GM18499 (cell line): ENCODE measurements around the gene RHAG.

Experiments used
- ATAC-seq: cut with Tn5 transposase; IDR thresholded peaks from one replicate; pipeline ENCODE4 v1.9.1; 2021; ENCODE audit warnings: moderate number of reproducible peaks; ENCODE audit not compliant: insufficient read depth, unreplicated experiment

Gene RHAG

GRCh38 chr6:49570474-49571079 is 66.1 kb downstream of the RHAG start:
- ATAC-seq: no peak

DNA sequence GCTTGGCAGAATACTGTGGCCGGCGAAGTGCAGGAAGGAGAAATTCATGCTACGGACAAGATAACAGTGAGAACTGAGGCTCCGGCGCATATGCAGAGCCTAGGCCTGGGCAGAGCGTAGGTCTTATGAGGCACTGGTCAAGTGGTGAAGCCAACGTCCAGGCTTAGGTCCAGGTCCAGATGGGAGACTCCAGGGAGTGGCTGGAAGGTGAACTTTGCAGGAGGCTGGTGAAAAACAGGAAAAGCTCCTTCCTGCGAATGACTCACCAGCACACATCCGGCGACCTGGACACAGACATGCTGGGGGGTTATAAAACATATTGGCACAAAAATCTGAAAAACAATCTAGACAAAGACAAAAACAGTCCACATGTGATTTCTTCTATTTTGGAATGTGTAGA is 70.8 kb downstream of the RHAG start:
- ATAC-seq: no peak

DNA sequence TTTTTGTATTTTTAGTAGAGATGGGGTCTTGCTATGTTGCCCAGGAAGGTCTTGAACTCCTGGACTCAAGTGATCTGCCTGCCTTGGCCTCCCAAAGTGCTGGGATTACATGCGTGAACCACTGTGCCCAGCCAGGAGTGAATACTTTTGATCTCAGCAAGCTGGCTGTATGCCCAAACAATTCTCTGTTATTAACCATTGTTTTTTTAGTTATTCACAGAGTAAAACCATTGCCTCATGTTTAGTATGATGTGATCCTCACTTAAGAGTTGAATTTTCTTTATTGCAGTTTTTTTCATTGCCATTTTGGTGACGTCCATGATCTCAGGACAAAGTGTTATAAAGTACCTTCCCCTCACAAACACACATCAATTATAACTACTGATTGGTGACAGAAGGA is 71.4 kb downstream of the RHAG start:
- ATAC-seq: no peak

DNA sequence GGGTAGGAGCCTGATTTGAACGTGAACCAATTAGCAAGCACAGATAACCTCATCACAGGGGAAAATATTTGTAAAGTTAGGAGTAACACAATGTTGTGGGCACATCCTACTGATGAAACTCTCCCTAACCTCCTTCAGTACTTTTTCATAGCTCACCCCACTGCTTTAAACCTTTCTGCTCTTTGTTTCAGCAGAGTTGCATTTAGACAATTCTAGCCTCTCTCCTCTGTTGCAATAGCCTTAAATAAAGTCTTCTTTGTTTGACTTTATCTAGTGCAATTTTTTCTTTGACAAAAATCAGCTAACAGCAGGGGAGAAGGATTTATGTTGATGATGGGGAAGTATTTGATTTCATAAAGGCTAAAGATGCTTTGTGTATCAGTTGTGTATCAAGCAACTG is 72.1 kb downstream of the RHAG start:
- ATAC-seq: no peak

DNA sequence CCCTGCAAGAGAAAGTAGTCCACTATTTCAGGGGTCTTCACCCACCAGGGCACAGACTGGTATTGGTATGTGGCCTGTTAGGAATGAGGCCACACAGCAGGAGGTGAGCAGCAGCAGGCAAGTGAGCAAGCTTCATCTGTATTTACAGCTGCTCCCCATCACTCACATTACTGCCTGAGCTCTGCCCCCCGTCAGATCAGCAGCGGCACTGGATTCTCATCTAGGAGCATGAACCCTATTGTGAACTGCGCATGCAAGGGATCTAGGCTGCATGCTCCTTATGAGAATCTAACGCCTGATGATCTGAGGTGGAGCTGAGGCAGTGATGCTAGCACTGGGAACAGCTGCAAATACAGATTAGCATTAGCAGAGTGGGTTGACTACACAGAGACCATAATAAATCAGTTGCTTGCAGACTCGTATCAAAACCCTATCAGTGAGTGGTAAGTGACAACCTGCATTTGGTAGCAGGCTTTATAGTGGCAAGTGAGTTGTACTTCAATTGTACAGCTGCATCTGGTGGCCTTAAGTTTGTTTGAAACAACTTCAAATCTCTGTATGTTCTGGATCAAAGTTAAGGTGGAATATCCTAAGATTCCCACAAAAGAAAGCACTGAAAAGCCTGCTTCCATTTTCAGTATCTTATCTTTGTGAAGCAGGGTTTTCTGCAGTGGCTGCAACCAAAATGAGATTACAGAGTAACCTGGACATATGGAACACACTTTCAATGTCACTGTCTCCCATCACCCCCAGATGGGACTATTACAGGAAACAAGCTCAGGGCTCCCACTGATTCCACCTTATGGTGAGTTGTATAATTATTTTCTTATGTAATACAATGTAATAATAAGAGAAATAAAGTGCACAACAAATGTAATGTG is 73.4 kb downstream of the RHAG start:
- ATAC-seq: no peak

- no peak for ATAC-seq
Observed at GRCh38 chr6:49558238-49558637, 78.4 kb downstream of the RHAG start.

DNA sequence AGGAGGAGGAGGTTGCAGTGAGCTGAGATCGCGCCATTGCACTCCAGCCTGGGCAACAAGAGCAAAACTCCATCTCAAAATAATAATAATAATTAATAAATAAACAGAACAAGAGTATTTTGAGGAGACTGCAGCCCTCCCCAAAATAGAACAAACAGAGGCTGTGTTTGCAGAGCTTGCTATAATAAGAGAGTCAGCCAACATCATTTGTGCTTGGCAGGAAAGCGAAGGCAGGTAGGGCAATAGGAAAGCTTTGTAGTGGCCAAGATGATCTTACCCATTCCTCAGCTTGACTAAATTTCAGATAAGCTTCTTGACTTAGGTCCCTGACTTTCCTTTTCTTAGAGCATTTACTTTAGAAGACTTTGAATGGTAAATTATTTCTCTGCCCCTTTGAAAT is 79.5 kb downstream of the RHAG start:
- ATAC-seq: no peak

DNA sequence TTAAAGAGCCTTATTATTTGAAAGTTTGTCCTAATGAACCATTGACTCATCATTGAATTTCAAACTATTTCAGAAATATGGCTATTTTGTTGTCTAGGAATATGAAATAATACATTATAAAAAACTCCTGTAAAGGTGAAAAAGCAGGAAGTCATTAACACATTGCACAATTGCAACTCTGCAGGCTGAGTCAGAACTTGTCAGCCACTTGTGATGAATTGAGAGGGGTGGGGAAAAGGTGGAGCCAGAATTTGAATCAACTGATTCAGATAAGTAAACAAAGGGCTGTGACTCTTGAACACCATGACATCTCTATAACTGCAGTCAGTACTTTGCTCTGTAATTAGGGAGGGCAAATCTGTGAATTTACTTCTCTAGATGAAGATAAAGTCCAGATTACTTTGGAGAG is 80.2 kb downstream of the RHAG start:
- ATAC-seq: no peak

DNA sequence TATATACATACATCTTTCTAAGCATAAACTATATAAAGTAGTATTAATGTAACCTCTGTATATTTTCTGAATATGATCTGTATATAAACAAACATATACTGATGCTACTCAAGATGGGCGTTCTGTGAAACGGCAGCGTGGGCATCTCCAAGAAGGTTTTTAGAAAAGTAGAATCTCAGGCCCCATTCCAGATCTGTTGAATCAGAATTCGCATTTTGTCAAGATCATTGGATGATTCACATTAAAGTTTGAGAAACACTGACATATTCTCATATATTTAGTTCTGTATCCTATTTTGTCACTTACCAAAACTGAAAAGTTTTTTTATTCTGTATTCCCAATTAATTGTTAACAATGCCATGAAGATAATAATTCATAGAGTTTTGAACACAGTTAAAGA is 80.7 kb downstream of the RHAG start:
- ATAC-seq: no peak
